ENCODE data around the gene NAALADL1.

DNA sequence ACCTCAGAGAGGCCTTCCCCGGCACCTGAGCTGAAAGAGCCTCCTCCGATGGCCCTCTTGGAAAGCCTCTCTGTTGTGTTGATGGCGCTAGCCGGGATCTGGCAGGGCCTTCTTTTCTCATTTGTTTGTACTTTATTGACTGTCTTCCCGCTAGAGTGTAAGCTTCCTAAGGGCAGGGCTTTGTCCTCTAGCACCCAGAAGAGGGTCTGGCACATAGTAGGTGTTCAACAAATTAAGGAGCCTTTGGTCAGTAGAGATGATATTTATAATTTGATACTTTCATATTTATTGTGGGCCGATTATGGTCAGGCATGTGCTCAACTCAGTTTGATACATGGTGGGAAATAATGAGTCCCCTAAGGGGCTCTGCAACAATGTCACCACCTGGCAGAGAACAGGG, 40.4 kb downstream of the NAALADL1 start:
- TF ChIP-seq, protein P1, sequence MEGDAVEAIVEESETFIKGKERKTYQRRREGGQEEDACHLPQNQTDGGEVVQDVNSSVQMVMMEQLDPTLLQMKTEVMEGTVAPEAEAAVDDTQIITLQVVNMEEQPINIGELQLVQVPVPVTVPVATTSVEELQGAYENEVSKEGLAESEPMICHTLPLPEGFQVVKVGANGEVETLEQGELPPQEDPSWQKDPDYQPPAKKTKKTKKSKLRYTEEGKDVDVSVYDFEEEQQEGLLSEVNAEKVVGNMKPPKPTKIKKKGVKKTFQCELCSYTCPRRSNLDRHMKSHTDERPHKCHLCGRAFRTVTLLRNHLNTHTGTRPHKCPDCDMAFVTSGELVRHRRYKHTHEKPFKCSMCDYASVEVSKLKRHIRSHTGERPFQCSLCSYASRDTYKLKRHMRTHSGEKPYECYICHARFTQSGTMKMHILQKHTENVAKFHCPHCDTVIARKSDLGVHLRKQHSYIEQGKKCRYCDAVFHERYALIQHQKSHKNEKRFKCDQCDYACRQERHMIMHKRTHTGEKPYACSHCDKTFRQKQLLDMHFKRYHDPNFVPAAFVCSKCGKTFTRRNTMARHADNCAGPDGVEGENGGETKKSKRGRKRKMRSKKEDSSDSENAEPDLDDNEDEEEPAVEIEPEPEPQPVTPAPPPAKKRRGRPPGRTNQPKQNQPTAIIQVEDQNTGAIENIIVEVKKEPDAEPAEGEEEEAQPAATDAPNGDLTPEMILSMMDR (IDR thresholded peaks at IDR 0.05): no peak
- TF ChIP-seq POLR2A (IDR thresholded peaks at IDR 0.05): no peak
- TF ChIP-seq POLR2AphosphoS5 (IDR thresholded peaks at IDR 0.05): no peak
- TF ChIP-seq EP300 (IDR thresholded peaks at IDR 0.05): no peak

Data from suprapubic skin (tissue), 4 donors.